ENCODE data around the gene SCRN1. TPM values are rescaled to one million over a fixed set of nuclear protein-coding genes. Genes with fewer than 3 reads are reported as not detected.

SCRN1 gene
- polyA plus RNA-seq, 1 donor from 2014 or later: 130 TPM

GRCh38 chr7:30032310-30033125 is 42.9 kb upstream of the SCRN1 start:
- no peak overlapping the region for H3K27ac ChIP-seq (ENCODE audit: low read length)
- TF ChIP-seq RAD21 (conservative IDR thresholded peaks at IDR 0.05) (no peak), POLR2AphosphoS5 (IDR thresholded peaks at IDR 0.05) (no peak), CTCF (IDR thresholded peaks at IDR 0.05; ENCODE audit: poor library complexity, severe bottlenecking) (no peak), SMC3 (conservative IDR thresholded peaks at IDR 0.05; ENCODE audit: poor library complexity) (no peak), EP300 (conservative IDR thresholded peaks at IDR 0.05; ENCODE audit: poor library complexity, severe bottlenecking) (no peak), MXI1 (conservative IDR thresholded peaks at IDR 0.05; ENCODE audit: poor library complexity, severe bottlenecking) (no peak), REST (IDR thresholded peaks at IDR 0.05; ENCODE audit: borderline replicate concordance) (no peak), TAF1 (IDR thresholded peaks at IDR 0.05; ENCODE audit: low read depth) (no peak), EZH2 (IDR thresholded peaks at IDR 0.05; ENCODE audit: borderline replicate concordance, insufficient read depth, low read length, poor library complexity, severe bottlenecking) (no peak)
- peaks cover 86% of the 10 kb centered on the region for H3K79me2 ChIP-seq (replicated peaks; ENCODE audit: insufficient read depth, low read length)
- H3K9me2 ChIP-seq (ENCODE audit: insufficient read depth, low read length): no peaks in the 10 kb centered on the region
- H2AFZ ChIP-seq (ENCODE audit: low read depth, low read length): no peak overlapping the region
- peaks cover 3% of the 10 kb centered on the region for H4K20me1 ChIP-seq (ENCODE audit: insufficient read depth)
- peak overlapping the region; percentile 89 for H3K4me3 ChIP-seq (ENCODE audit: low read length)
- no peaks in the 10 kb centered on the region for H3K27me3 ChIP-seq (ENCODE audit: insufficient read depth, low read depth, low read length)
- H3K36me3 ChIP-seq (ENCODE audit: insufficient read depth, low read length): peaks cover 8% of the 10 kb centered on the region
- H3K4me2 ChIP-seq (ENCODE audit: low read length): peak overlapping the region; percentile 51
- no peak overlapping the region for H3K9ac ChIP-seq (ENCODE audit: low read length)
- H3K9me3 ChIP-seq (ENCODE audit: low read length): no peaks in the 10 kb centered on the region
- peaks cover 10% of the 10 kb centered on the region for H3F3A ChIP-seq (ENCODE audit: insufficient read depth, low read length, poor library complexity, severe bottlenecking)

- TF ChIP-seq MXI1 (conservative IDR thresholded peaks at IDR 0.05; ENCODE audit: poor library complexity, severe bottlenecking): no peak
- no peak for TF ChIP-seq EP300 (conservative IDR thresholded peaks at IDR 0.05; ENCODE audit: poor library complexity, severe bottlenecking)
- TF ChIP-seq TAF1 (IDR thresholded peaks at IDR 0.05; ENCODE audit: low read depth): no peak
- TF ChIP-seq CTCF (IDR thresholded peaks at IDR 0.05; ENCODE audit: poor library complexity, severe bottlenecking): no peak
- no peak for TF ChIP-seq SMC3 (conservative IDR thresholded peaks at IDR 0.05; ENCODE audit: poor library complexity)
- no peak for TF ChIP-seq RAD21 (conservative IDR thresholded peaks at IDR 0.05)
- TF ChIP-seq REST (IDR thresholded peaks at IDR 0.05; ENCODE audit: borderline replicate concordance): no peak
- no peak for TF ChIP-seq POLR2AphosphoS5 (IDR thresholded peaks at IDR 0.05)
- Histone ChIP-seq H3K9me2 (ENCODE audit: insufficient read depth, low read length) (no peaks in the 10 kb centered on the region), H3K27me3 (ENCODE audit: insufficient read depth, low read depth, low read length) (no peaks in the 10 kb centered on the region), H3K4me3 (ENCODE audit: low read length) (peak overlapping the region; percentile 89), H3K36me3 (ENCODE audit: insufficient read depth, low read length) (peaks cover 8% of the 10 kb centered on the region), H3K79me2 (replicated peaks; ENCODE audit: insufficient read depth, low read length) (peaks cover 78% of the 10 kb centered on the region), H3K4me2 (ENCODE audit: low read length) (peak overlapping the region; percentile 51), H3F3A (ENCODE audit: insufficient read depth, low read length, poor library complexity, severe bottlenecking) (peaks cover 15% of the 10 kb centered on the region), H3K9ac (ENCODE audit: low read length) (peak overlapping the region; percentile 79), H3K27ac (ENCODE audit: low read length) (peak overlapping the region; percentile 77), H4K20me1 (ENCODE audit: insufficient read depth) (peaks cover 3% of the 10 kb centered on the region), H2AFZ (ENCODE audit: low read depth, low read length) (no peak overlapping the region), H3K9me3 (ENCODE audit: low read length) (no peaks in the 10 kb centered on the region)
These were observed 40.1 kb upstream of the SCRN1 start for GRCh38 chr7:30029696-30030095.

Measured in neural cell (in vitro differentiated cells).